WI38 (cell line): ENCODE results near the gene NFAM1.

Experiments used
- H3K4me3 ChIP-seq: 2 replicates; pipeline ENCODE4 v1.5.1; 2011; ENCODE audit warnings: low read depth, mild to moderate bottlenecking, control low read depth, low read length
- TF ChIP-seq, protein P1 (sequence below): IDR thresholded peaks from 2 replicates; pipeline ENCODE4 v1.5.1; 2012; ENCODE audit warnings: low read depth, mild to moderate bottlenecking, control low read depth, low read length

Gene NFAM1

GRCh38 chr22:42414021-42414420 lies 18.2 kb downstream of the NFAM1 start:
- no peak overlapping the region for H3K4me3 ChIP-seq
- TF ChIP-seq, protein P1, sequence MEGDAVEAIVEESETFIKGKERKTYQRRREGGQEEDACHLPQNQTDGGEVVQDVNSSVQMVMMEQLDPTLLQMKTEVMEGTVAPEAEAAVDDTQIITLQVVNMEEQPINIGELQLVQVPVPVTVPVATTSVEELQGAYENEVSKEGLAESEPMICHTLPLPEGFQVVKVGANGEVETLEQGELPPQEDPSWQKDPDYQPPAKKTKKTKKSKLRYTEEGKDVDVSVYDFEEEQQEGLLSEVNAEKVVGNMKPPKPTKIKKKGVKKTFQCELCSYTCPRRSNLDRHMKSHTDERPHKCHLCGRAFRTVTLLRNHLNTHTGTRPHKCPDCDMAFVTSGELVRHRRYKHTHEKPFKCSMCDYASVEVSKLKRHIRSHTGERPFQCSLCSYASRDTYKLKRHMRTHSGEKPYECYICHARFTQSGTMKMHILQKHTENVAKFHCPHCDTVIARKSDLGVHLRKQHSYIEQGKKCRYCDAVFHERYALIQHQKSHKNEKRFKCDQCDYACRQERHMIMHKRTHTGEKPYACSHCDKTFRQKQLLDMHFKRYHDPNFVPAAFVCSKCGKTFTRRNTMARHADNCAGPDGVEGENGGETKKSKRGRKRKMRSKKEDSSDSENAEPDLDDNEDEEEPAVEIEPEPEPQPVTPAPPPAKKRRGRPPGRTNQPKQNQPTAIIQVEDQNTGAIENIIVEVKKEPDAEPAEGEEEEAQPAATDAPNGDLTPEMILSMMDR = no peak

GRCh38 chr22:42412744-42413333 lies 19.4 kb downstream of the NFAM1 start:
- TF ChIP-seq, protein P1 = no peak
- H3K4me3 ChIP-seq = no peak overlapping the region

DNA sequence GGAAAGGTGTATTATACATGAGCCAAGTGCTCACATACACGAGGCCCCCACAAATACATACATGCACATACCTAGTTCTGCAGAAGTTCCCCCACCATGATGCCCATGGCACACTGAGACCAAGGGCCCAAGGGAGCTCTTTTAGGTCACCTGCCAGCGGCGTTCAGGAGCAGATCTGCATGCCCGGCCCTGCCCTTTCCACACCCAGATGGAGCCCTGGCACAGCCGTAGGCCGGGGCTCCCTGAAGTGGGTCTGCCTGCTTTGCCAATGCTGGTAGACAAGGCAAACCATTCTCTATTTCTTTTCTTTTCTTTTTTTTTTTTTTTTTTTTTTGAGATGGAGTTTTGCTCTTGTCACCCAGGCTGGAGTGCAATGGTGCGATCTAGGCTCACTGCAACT lies 21.5 kb downstream of the NFAM1 start:
- TF ChIP-seq, protein P1 = no peak
- H3K4me3 ChIP-seq = no peak overlapping the region

- TF ChIP-seq, protein P1 = no peak
- no peak overlapping the region for H3K4me3 ChIP-seq
Measured at GRCh38 chr22:42408810-42409529, 23.2 kb downstream of the NFAM1 start.

DNA sequence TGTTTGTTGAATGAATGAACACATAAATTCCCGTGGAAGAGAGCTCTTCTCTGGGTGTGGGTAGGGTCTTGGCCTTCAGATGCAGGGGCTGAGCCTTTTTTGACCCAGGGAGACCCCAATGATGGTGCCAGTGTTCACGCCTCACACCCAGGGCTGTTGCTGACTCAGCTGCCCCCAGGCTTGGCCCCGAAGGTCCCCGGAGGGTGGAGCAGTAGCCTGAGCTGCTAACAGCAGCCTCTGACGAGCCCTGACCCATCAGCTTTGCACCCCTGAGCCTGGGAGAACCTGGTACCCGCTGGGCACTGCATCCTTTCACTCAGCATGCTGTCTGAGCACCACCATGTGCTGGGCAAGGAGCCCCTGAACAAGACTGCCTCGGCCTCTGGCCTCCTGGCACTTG lies 23.9 kb downstream of the NFAM1 start:
- TF ChIP-seq, protein P1 = no peak
- H3K4me3 ChIP-seq = no peak overlapping the region

GRCh38 chr22:42404266-42404665 lies 27.9 kb downstream of the NFAM1 start:
- TF ChIP-seq, protein P1 = no peak
- H3K4me3 ChIP-seq = no peak overlapping the region

- H3K4me3 ChIP-seq = no peak overlapping the region
- TF ChIP-seq, protein P1 = no peak
Measured at GRCh38 chr22:42401535-42402334, 30.5 kb downstream of the NFAM1 start.
